Measurements from ENCODE around the gene ARF1. TPM values are rescaled to one million over a fixed set of nuclear protein-coding genes. Genes with fewer than 3 reads are reported as not detected.

The ARF1 gene
- total and polyA plus RNA-seq, 2 of the 8 experiments (the other 6 are each of a cell fraction or from before 2014, with no cell fraction given), result 265 to 471 TPM

DNA sequence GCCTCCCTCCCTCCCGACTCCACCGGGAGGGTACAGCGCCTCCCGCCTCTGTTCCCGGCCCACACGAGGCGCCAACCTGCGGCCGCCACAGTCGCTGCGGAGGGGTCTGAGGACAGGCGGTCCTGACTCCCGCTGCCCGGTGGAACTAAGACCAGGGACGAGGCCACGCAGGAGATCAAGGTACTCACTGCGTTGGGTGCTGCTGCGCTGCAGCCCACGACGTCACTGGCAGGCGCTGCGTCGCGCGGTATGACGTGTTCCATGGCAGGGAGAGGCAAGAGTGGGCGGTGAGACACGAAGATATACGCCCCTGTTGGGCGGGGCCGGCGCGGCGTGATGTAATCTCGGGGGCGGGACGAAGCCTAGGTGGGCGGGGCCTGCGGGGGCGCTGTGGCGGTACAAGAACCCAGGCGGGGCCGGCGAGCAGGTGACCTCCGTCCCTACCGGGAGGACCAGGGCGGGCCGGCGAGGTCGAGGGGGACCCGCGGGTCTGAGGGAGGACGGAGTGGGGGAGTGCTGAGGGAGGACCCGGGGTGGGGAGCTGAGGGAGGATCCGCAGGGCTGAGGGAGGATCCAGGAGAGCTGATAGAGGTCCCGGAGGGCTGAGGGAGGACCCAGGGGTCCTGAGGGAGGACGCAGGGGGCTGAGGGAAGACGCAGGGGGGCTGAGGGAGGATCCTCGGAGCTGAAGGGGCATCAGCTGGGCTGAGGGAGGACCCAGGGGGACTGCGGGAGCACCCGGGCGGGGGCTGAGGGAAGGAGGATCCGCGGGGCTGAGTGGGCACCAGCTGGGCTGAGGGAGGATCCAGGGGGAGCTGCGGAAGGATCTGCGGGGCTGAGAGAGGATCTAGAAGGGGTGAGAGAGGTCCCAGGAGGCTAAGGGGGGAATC is 26.8 kb downstream of the ARF1 start, which contains the start of gene MRPL55 (continued):
- TF ChIP-seq, protein P1, sequence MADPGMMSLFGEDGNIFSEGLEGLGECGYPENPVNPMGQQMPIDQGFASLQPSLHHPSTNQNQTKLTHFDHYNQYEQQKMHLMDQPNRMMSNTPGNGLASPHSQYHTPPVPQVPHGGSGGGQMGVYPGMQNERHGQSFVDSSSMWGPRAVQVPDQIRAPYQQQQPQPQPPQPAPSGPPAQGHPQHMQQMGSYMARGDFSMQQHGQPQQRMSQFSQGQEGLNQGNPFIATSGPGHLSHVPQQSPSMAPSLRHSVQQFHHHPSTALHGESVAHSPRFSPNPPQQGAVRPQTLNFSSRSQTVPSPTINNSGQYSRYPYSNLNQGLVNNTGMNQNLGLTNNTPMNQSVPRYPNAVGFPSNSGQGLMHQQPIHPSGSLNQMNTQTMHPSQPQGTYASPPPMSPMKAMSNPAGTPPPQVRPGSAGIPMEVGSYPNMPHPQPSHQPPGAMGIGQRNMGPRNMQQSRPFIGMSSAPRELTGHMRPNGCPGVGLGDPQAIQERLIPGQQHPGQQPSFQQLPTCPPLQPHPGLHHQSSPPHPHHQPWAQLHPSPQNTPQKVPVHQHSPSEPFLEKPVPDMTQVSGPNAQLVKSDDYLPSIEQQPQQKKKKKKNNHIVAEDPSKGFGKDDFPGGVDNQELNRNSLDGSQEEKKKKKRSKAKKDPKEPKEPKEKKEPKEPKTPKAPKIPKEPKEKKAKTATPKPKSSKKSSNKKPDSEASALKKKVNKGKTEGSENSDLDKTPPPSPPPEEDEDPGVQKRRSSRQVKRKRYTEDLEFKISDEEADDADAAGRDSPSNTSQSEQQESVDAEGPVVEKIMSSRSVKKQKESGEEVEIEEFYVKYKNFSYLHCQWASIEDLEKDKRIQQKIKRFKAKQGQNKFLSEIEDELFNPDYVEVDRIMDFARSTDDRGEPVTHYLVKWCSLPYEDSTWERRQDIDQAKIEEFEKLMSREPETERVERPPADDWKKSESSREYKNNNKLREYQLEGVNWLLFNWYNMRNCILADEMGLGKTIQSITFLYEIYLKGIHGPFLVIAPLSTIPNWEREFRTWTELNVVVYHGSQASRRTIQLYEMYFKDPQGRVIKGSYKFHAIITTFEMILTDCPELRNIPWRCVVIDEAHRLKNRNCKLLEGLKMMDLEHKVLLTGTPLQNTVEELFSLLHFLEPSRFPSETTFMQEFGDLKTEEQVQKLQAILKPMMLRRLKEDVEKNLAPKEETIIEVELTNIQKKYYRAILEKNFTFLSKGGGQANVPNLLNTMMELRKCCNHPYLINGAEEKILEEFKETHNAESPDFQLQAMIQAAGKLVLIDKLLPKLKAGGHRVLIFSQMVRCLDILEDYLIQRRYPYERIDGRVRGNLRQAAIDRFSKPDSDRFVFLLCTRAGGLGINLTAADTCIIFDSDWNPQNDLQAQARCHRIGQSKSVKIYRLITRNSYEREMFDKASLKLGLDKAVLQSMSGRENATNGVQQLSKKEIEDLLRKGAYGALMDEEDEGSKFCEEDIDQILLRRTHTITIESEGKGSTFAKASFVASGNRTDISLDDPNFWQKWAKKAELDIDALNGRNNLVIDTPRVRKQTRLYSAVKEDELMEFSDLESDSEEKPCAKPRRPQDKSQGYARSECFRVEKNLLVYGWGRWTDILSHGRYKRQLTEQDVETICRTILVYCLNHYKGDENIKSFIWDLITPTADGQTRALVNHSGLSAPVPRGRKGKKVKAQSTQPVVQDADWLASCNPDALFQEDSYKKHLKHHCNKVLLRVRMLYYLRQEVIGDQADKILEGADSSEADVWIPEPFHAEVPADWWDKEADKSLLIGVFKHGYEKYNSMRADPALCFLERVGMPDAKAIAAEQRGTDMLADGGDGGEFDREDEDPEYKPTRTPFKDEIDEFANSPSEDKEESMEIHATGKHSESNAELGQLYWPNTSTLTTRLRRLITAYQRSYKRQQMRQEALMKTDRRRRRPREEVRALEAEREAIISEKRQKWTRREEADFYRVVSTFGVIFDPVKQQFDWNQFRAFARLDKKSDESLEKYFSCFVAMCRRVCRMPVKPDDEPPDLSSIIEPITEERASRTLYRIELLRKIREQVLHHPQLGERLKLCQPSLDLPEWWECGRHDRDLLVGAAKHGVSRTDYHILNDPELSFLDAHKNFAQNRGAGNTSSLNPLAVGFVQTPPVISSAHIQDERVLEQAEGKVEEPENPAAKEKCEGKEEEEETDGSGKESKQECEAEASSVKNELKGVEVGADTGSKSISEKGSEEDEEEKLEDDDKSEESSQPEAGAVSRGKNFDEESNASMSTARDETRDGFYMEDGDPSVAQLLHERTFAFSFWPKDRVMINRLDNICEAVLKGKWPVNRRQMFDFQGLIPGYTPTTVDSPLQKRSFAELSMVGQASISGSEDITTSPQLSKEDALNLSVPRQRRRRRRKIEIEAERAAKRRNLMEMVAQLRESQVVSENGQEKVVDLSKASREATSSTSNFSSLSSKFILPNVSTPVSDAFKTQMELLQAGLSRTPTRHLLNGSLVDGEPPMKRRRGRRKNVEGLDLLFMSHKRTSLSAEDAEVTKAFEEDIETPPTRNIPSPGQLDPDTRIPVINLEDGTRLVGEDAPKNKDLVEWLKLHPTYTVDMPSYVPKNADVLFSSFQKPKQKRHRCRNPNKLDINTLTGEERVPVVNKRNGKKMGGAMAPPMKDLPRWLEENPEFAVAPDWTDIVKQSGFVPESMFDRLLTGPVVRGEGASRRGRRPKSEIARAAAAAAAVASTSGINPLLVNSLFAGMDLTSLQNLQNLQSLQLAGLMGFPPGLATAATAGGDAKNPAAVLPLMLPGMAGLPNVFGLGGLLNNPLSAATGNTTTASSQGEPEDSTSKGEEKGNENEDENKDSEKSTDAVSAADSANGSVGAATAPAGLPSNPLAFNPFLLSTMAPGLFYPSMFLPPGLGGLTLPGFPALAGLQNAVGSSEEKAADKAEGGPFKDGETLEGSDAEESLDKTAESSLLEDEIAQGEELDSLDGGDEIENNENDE (IDR thresholded peaks at IDR 0.05; ENCODE audit: insufficient replicate concordance, low read length), result no peak
- TF ChIP-seq POLR2AphosphoS5 (IDR thresholded peaks at IDR 0.05; ENCODE audit: low read depth, low read length) (peak; percentile 98), RNF2 (IDR thresholded peaks at IDR 0.05; ENCODE audit: borderline replicate concordance, low read depth, low read length, missing control alignments, poor library complexity, severe bottlenecking) (no peak), MAFK (IDR thresholded peaks at IDR 0.05; ENCODE audit: low read depth, low read length) (no peak), SIRT6 (IDR thresholded peaks at IDR 0.05; ENCODE audit: low read length) (no peak), CHD1 (IDR thresholded peaks at IDR 0.05; ENCODE audit: low read depth, low read length) (no peak), SIN3A (conservative IDR thresholded peaks at IDR 0.05 in 1 of 2, IDR thresholded peaks at IDR 0.05 in 1 of 2; ENCODE audit: low read depth in 1 of 2, low read length in 2 of 2) (peak; percentile 49 to 84; a peak in 2 of 4 replicates), POLR2A (IDR thresholded peaks at IDR 0.05; ENCODE audit: control extremely low read depth in 1 of 2, low read depth in 2 of 2, low read length in 2 of 2) (peak in 1 of 2 experiments; percentile 86; a peak in 2 of 3 replicates)
- TF ChIP-seq, protein P2, sequence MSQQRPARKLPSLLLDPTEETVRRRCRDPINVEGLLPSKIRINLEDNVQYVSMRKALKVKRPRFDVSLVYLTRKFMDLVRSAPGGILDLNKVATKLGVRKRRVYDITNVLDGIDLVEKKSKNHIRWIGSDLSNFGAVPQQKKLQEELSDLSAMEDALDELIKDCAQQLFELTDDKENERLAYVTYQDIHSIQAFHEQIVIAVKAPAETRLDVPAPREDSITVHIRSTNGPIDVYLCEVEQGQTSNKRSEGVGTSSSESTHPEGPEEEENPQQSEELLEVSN (IDR thresholded peaks at IDR 0.05), result peak; percentile 66
